GM19099 (cell line): Measurements from ENCODE around the gene CYTH3.
A peak's percentile ranks its signal among the peaks of the same experiment; 100 is the strongest.

Experiments used
- POLR2A ChIP-seq: IDR thresholded peaks from 3 replicates; pipeline ENCODE4 v1.6.1; 2011; ENCODE audit warnings: low read depth; ENCODE audit not compliant: insufficient read length; ENCODE audit errors: extremely low read depth

Gene CYTH3

DNA sequence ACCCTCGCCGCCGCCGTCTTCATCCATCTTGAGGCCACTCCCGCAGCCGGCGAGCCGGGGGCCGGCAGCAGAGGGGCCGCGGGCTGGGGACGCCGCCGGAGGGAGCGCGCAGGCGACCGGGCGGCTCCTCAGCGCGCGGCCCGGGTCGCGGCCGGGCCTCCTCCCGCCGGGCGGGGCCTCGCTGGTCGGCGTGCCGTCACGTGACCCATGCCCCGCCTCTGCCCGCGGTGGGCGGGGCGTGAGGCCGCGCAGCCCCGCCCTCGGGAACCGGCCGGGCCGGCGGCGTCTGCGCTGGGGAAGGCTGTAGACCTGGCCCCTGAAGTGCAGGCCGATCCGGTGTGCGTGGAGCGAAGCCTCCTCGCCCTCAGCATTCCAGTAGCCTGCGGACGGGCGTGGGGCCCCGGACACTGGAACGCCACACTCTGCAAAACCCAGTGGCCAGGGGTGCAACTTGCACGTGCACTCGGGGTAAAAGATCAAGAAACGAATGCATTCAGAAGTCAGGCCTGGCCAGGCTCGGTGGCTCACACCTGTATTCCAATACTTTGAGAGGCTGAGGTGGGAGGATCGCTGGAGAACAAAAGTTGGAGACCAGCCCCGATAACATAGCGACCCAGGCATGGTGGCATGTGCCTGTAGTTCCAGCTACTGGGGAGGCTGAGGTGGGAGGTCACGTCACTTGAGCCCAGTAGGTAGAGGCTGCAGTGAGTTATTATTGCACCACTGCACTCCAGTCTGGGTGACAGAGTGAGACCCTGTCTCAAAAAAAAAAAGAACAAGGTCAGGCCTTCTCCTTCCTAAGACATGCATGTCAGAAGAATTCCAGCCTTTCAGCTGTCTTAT is at the start of gene CYTH3:
TSS of gene CYTH3 (minus strand) at position 144 of the 843 bp plus-strand sequence. CDS start at position 27, 117 bp downstream.
- TF ChIP-seq POLR2A = peak; percentile 67

GRCh38 chr7:6320791-6321190 is 48.4 kb upstream of the CYTH3 start:
- no peak for TF ChIP-seq POLR2A

- no peak for TF ChIP-seq POLR2A
Observed at GRCh38 chr7:6317797-6318438, 45.5 kb upstream of the CYTH3 start.

- TF ChIP-seq POLR2A = no peak
Observed at GRCh38 chr7:6316226-6316625, 43.8 kb upstream of the CYTH3 start.

DNA sequence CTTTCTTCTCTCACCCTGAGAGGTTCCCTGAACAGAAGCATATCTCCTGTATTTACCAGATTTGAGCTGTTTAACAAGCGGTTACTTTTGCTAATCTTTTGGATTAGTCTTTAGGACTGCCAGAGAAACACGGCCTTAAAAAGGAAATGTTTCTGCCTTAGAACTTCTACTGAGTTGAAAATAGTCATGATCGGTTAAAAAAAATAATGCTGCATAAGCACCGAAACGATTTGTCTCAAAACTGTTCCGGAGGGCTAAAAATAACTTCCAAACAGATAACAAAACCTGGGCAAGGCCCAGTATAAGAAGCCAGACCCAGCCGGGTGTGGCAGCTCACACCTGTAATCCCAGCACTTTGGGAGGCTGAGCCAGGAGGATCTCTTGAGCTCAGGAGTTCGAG is 43.3 kb upstream of the CYTH3 start:
- no peak for TF ChIP-seq POLR2A

DNA sequence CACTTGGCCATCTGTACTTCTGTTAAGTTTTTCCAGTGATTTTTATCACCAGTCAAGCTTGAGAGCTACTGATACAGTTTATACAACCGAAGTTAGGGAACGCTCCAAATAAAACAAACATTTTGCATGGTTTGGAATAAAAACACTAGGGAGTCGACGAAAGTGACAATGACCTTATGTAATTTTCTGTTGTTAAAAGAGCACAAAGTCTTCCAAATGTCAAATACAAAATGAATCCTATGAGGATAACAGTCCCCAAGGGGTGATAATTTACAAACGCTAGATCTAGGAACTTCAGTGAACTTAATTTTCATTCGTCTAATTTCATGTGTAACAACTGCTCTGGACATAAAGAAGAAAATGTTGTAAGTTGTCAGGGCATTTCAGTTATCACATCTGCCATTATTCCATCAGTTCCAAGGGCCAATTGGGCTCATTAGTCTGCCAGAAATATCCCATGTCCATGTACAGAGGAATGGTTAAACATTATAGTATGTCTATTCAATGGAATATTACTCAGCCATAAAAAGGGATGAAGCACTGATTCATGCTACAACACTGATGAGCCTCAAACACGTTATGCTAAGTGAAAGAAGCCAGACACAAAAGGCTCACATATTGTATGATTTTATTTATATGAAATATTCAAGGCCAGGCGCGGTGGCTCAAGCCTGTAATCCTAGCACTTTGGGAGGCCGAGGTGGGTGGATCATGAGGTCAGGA is 38.0 kb upstream of the CYTH3 start:
- TF ChIP-seq POLR2A = no peak

- no peak for TF ChIP-seq POLR2A
Observed at GRCh38 chr7:6307762-6308161, 35.3 kb upstream of the CYTH3 start.

GRCh38 chr7:6306471-6306870 is 34.0 kb upstream of the CYTH3 start:
- TF ChIP-seq POLR2A = no peak

GRCh38 chr7:6305330-6305729 is 32.9 kb upstream of the CYTH3 start:
- no peak for TF ChIP-seq POLR2A

DNA sequence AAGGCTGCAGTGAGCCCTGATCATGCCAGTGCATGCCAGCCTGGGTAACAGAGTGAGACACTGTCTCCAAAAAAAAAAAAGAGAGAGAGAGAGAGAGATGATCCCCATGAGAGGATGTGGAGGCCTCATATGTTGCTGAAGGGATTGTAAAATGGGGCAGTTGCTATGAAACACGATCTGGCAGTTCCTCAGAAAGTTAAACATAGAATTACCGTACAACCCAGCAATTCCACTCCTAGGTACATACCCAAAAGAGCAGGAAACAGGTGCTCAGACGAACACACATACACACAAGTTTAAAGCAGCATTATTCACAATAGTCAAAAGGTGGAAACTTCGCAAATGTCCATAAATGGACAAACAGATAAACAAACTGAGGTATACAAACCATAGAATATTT is 27.4 kb upstream of the CYTH3 start:
- no peak for TF ChIP-seq POLR2A

DNA sequence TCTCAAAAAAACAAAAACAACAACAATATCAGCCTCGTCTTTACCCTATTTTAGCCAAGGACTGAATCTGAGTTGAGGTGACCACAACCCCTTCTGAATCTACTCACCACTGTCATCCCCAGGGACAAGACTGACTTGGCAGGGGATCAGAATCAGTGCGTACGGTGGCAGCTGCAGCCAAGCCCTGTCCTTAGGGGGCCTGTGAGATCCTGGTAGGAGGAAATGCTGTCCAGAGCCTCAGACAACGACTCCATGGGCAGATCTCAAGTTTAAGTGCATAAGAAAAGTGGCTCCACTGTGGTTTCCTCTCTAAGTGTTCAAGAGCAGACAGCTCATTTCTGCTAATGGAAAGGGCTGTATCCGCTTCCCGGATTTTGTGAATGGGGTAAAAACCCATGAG is 22.4 kb upstream of the CYTH3 start:
- no peak for TF ChIP-seq POLR2A

- no peak for TF ChIP-seq POLR2A
Observed at GRCh38 chr7:6293202-6293601, 20.8 kb upstream of the CYTH3 start.

GRCh38 chr7:6291531-6291930 is 19.1 kb upstream of the CYTH3 start:
- TF ChIP-seq POLR2A = no peak

DNA sequence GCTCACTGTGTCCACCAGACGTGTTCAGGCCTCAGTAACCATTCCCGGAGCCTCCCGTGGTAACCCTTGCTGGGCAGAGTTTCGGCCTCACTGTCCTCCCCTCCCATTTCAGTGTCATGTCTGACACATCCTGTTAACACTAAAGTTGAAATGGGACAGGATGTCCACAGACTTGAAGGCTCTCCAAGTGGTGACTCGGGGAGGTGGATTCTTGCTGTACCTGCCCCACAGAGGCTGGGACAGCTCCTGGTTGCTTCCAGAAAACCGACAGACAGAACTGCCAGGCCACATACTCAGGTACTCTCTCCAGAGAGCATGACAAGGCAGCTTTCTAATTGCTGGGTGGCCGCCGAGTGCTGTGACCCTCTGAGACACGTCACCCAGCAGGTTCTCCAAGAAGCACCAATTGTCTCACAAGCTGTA is 17.9 kb upstream of the CYTH3 start:
- TF ChIP-seq POLR2A = no peak

GRCh38 chr7:6288270-6288860 is 15.9 kb upstream of the CYTH3 start:
- no peak for TF ChIP-seq POLR2A

DNA sequence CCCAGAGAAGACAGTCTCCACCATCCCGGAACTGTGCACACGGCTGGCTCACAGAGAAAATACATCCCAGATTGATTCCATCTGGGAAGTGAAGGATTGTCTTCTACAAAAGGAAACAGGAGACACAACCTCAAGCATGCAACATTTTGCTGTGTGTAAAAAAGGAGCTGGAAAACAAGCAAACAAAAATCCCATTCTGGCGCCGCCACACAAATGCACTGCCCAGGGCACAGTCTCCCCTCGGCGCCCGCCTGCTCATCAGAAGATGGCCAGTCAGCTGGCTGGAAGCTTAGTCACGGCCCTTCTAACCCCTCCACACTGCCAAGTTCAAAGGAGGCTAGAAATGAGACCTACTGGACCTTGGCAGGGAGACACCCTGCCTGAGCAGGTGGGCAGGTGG is 14.1 kb upstream of the CYTH3 start:
- no peak for TF ChIP-seq POLR2A
